ENCODE measurements around the gene MAGEE1.

MAGEE1 gene

GRCh38 chrX:76427560-76428242 is at the start of gene MAGEE1:
TSS of gene MAGEE1 (plus strand) at chrX:76427710. CDS start at chrX:76427931, 221 bp downstream.
- peak; percentile 71 for DNase-seq (ENCODE audit: low read depth)

GRCh38 chrX:76398970-76399369 is 28.5 kb upstream of the MAGEE1 start:
- DNase-seq (ENCODE audit: low read depth), result no peak

- no peak for DNase-seq (ENCODE audit: low read depth)
Observed at GRCh38 chrX:76407795-76408194, 19.7 kb upstream of the MAGEE1 start.

- DNase-seq (ENCODE audit: low read depth), result no peak
Observed at GRCh38 chrX:76420237-76420636, 7.3 kb upstream of the MAGEE1 start.

GRCh38 chrX:76428243-76429130 is 977 bp downstream of the MAGEE1 start:
- peak; percentile 19 for DNase-seq (ENCODE audit: low read depth)

DNA sequence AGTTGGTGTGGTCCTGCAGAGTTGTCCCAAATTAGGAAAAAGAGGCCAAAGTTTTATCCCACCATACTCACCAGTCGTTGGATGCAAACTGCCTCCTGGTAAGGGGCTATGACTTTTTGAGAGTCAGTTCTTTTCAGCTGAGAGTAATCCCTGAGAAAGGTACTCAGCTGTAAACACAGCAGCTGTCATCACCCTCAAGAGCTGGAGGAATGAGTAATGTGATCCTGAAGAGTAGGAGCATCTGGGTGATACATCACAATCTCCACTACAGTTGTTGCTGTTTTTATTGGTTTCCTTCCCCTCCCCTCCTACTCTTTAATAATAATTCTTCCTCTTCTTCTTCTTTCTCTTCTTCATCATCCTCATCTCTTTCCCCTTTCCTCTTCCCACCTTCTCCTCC is 5.7 kb downstream of the MAGEE1 start:
- DNase-seq (ENCODE audit: low read depth), result no peak

GRCh38 chrX:76434103-76434741 is 6.7 kb downstream of the MAGEE1 start:
- DNase-seq (ENCODE audit: low read depth), result no peak

- DNase-seq (ENCODE audit: low read depth), result no peak
Observed at GRCh38 chrX:76439188-76439587, 11.7 kb downstream of the MAGEE1 start.

- DNase-seq (ENCODE audit: low read depth), result no peak
Observed at GRCh38 chrX:76453737-76454406, 26.4 kb downstream of the MAGEE1 start.

DNA sequence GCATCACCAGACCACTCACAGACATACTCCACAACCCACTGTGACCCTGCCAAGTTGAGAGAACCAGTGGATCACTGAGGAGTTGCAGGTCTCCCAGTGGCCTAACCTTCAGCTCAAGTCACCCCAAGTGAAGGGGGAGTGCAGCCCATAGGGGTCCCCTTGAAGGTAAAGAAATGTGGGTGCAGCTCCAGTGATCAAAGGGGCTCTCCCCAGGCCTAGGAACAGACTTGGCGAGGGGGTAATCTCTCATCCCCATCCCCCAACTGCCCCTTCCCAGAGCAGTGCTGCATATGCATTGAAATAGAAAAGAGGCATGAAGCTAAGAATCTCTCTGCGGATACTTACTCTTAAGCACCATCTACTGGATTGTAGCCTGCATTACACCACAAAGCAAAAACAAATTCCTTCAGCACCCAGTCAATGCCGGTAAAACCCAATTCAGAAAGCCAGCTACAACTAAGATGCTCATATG is 27.0 kb downstream of the MAGEE1 start:
- DNase-seq (ENCODE audit: low read depth), result no peak

- DNase-seq (ENCODE audit: low read depth), result no peak
Observed at GRCh38 chrX:76477353-76477752, 49.8 kb downstream of the MAGEE1 start.
